B cell (primary cell): ENCODE results near the gene TAMALIN.
A peak's percentile ranks its signal among the peaks of the same experiment; 100 is the strongest.

Experiments used
- EZH2 ChIP-seq: IDR thresholded peaks from 2 replicates; pipeline ENCODE4 v1.6.1; 2012; ENCODE audit warnings: borderline replicate concordance, low read depth, mild to moderate bottlenecking, moderate library complexity, low read length; ENCODE audit not compliant: insufficient read depth, poor library complexity, severe bottlenecking
- TF ChIP-seq, protein P1 (sequence below): fragments of 200-600 bp; IDR thresholded peaks from one replicate; pipeline ENCODE4 v1.8.0; 2022; ENCODE audit warnings: antibody characterized with exemption, mild to moderate bottlenecking

DNA sequence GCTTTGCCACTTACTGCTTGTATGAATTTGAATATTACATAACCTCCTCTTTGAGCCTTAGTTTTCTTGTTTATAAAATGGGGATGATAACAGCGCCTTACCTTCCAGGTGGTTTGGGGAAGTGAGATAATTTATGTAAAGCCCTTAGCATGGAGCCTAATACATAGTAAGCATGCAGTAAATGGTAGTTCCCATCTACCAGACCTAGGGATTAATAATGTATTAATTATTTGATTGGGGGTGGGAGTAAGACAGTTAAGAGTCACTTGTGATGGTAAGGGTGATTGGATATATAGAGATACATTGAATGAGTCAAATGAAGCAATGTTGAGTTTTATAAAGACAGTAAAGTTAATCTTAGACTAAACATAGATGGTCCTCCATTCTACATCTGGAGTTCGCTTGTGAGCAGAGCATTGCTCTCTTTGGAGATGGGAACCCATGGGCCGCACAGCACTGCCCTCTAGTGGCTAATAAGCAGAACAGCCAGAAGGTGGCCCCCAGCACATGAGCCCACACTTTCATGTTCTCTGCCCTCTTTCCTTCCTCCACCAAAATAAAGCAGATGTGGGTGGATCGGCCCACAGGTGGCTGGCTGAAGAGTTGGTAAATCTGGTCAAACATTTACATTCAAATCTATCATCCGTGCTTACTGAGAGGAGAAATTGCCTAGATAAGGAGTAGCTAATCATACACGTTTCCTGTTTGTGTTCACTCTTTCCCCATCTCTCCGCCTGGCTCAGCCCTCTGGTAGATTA lies 26.5 kb upstream of the TAMALIN start:
- TF ChIP-seq, protein P1, sequence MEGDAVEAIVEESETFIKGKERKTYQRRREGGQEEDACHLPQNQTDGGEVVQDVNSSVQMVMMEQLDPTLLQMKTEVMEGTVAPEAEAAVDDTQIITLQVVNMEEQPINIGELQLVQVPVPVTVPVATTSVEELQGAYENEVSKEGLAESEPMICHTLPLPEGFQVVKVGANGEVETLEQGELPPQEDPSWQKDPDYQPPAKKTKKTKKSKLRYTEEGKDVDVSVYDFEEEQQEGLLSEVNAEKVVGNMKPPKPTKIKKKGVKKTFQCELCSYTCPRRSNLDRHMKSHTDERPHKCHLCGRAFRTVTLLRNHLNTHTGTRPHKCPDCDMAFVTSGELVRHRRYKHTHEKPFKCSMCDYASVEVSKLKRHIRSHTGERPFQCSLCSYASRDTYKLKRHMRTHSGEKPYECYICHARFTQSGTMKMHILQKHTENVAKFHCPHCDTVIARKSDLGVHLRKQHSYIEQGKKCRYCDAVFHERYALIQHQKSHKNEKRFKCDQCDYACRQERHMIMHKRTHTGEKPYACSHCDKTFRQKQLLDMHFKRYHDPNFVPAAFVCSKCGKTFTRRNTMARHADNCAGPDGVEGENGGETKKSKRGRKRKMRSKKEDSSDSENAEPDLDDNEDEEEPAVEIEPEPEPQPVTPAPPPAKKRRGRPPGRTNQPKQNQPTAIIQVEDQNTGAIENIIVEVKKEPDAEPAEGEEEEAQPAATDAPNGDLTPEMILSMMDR = peak; percentile 94
- no peak for TF ChIP-seq EZH2
